ENCODE results near the gene SDHAF1. TPM values are rescaled to one million over a fixed set of nuclear protein-coding genes. Genes with fewer than 3 reads are reported as not detected.
"Not testable (repeated sequence)": the region's sequence is repeated elsewhere in the genome, so short reads cannot be mapped to it uniquely, and the experiment has no call there.

The SDHAF1 gene
- total and polyA plus RNA-seq, 2 experiments from 2014 or later: 28.6 to 36.5 TPM

GRCh38 chr19:35978271-35978670, 16.7 kb upstream of the SDHAF1 start:
- no peaks in the 10 kb centered on the region for H3K9me3 ChIP-seq (ENCODE audit: low read depth)
- H3K9me2 ChIP-seq (replicated peaks; ENCODE audit: insufficient read depth): no peaks in the 10 kb centered on the region
- no peaks in the 10 kb centered on the region for H3K79me2 ChIP-seq
- H3K4me2 ChIP-seq: no peak overlapping the region
- 77% methylated on average over 2 of the region's 5 CpGs for WGBS (ENCODE audit: low lambda C conversion rate, missing lambda C conversion rate)
- H3K4me3 ChIP-seq: no peak overlapping the region
- H3K36me3 ChIP-seq (replicated peaks; ENCODE audit: insufficient read depth, low read depth): no peaks in the 10 kb centered on the region
- H3K27ac ChIP-seq: no peak overlapping the region
- TF ChIP-seq CTCF (IDR thresholded peaks at IDR 0.05; ENCODE audit: poor library complexity): no peak
- no peaks in the 10 kb centered on the region for H3K4me1 ChIP-seq (ENCODE audit: insufficient read depth)
- no peaks in the 10 kb centered on the region for H4K20me1 ChIP-seq (ENCODE audit: insufficient read depth, poor library complexity, severe bottlenecking)
- H2AFZ ChIP-seq: no peak overlapping the region
- H3K27me3 ChIP-seq: peaks cover 8% of the 10 kb centered on the region
- DNase-seq (ENCODE audit: low spot score): no peak

GRCh38 chr19:35978832-35979365, 16.1 kb upstream of the SDHAF1 start:
- no peak overlapping the region for H3K27ac ChIP-seq
- peaks cover 8% of the 10 kb centered on the region for H3K27me3 ChIP-seq
- H4K20me1 ChIP-seq (ENCODE audit: insufficient read depth, poor library complexity, severe bottlenecking): no peaks in the 10 kb centered on the region
- no peak overlapping the region for H2AFZ ChIP-seq
- no peak for TF ChIP-seq CTCF (IDR thresholded peaks at IDR 0.05; ENCODE audit: poor library complexity)
- no peak for TF ChIP-seq EZH2phosphoT487 (IDR thresholded peaks at IDR 0.05; ENCODE audit: low read depth, severe bottlenecking, unreplicated experiment)
- no peak for TF ChIP-seq EZH2 (IDR thresholded peaks at IDR 0.05; ENCODE audit: borderline replicate concordance)
- no peaks in the 10 kb centered on the region for H3K9me2 ChIP-seq (replicated peaks; ENCODE audit: insufficient read depth)
- no peaks in the 10 kb centered on the region for H3K9me3 ChIP-seq (ENCODE audit: low read depth)
- H3K79me2 ChIP-seq: no peaks in the 10 kb centered on the region
- 82% methylated on average over 17 of the region's 20 CpGs for WGBS (ENCODE audit: low lambda C conversion rate, missing lambda C conversion rate)
- H3K36me3 ChIP-seq (replicated peaks; ENCODE audit: insufficient read depth, low read depth): no peaks in the 10 kb centered on the region
- no peak for DNase-seq (ENCODE audit: low spot score)
- H3K4me2 ChIP-seq: no peak overlapping the region
- H3K4me1 ChIP-seq (ENCODE audit: insufficient read depth): no peaks in the 10 kb centered on the region
- no peak overlapping the region for H3K4me3 ChIP-seq

GRCh38 chr19:35980997-35981396, 14.0 kb upstream of the SDHAF1 start:
- not testable (repeated sequence) for H3K27ac ChIP-seq; H3K9me2 ChIP-seq (replicated peaks; ENCODE audit: insufficient read depth); H3K4me2 ChIP-seq; H3K4me3 ChIP-seq; H3K79me2 ChIP-seq; H4K20me1 ChIP-seq (ENCODE audit: insufficient read depth, poor library complexity, severe bottlenecking); H3K36me3 ChIP-seq (replicated peaks; ENCODE audit: insufficient read depth, low read depth); H3K9me3 ChIP-seq (ENCODE audit: low read depth); DNase-seq (ENCODE audit: low spot score); H2AFZ ChIP-seq; H3K4me1 ChIP-seq (ENCODE audit: insufficient read depth)
- peaks cover 18% of the 10 kb centered on the region for H3K27me3 ChIP-seq
- 93% methylated on average over 4 of the region's 4 CpGs for WGBS (ENCODE audit: low lambda C conversion rate, missing lambda C conversion rate)

GRCh38 chr19:35983177-35983576, 11.8 kb upstream of the SDHAF1 start:
- no peak for TF ChIP-seq EZH2phosphoT487 (IDR thresholded peaks at IDR 0.05; ENCODE audit: low read depth, severe bottlenecking, unreplicated experiment)
- no peak for TF ChIP-seq EZH2 (IDR thresholded peaks at IDR 0.05; ENCODE audit: borderline replicate concordance)
- TF ChIP-seq CTCF (IDR thresholded peaks at IDR 0.05; ENCODE audit: poor library complexity): no peak
- no peak for DNase-seq (ENCODE audit: low spot score)
- Histone ChIP-seq H3K9me2 (replicated peaks; ENCODE audit: insufficient read depth) (no peaks in the 10 kb centered on the region), H3K9me3 (ENCODE audit: low read depth) (no peaks in the 10 kb centered on the region), H3K79me2 (no peaks in the 10 kb centered on the region), H3K27me3 (peaks cover 36% of the 10 kb centered on the region), H3K36me3 (replicated peaks; ENCODE audit: insufficient read depth, low read depth) (no peaks in the 10 kb centered on the region), H3K4me1 (ENCODE audit: insufficient read depth) (no peaks in the 10 kb centered on the region), H3K4me3 (no peak overlapping the region), H3K27ac (no peak overlapping the region), H2AFZ (no peak overlapping the region), H4K20me1 (ENCODE audit: insufficient read depth, poor library complexity, severe bottlenecking) (no peaks in the 10 kb centered on the region), H3K4me2 (no peak overlapping the region)
- 81% methylated on average over 5 of the region's 8 CpGs for WGBS (ENCODE audit: low lambda C conversion rate, missing lambda C conversion rate)
